ENCODE results near the gene CXorf58.

The CXorf58 gene

GRCh38 chrX:23901060-23901459 is 6.7 kb upstream of the CXorf58 start:
- no peak for DNase-seq

GRCh38 chrX:23901805-23902204 is 6.0 kb upstream of the CXorf58 start:
- no peak for DNase-seq

- DNase-seq = no peak
These were observed 5.4 kb upstream of the CXorf58 start for GRCh38 chrX:23902419-23902818.

GRCh38 chrX:23904096-23904495 is 3.7 kb upstream of the CXorf58 start:
- DNase-seq = no peak

GRCh38 chrX:23907111-23907497 is 702 bp upstream of the CXorf58 start:
- DNase-seq = no peak

GRCh38 chrX:23908219-23909004 is 606 bp downstream of the CXorf58 start:
- DNase-seq = no peak

- DNase-seq = no peak
These were observed 3.5 kb downstream of the CXorf58 start for GRCh38 chrX:23911126-23911835.

GRCh38 chrX:23919148-23919547 is 11.3 kb downstream of the CXorf58 start:
- DNase-seq = no peak

- no peak for DNase-seq
These were observed 12.0 kb downstream of the CXorf58 start for GRCh38 chrX:23919706-23920320.

- no peak for DNase-seq
These were observed 18.2 kb downstream of the CXorf58 start for GRCh38 chrX:23926015-23926414.

GRCh38 chrX:23930894-23931604 is 23.2 kb downstream of the CXorf58 start:
- no peak for DNase-seq

- DNase-seq = no peak
These were observed 24.2 kb downstream of the CXorf58 start for GRCh38 chrX:23932046-23932445.

GRCh38 chrX:23935106-23935505 is 27.3 kb downstream of the CXorf58 start:
- no peak for DNase-seq

- no peak for DNase-seq
These were observed 28.4 kb downstream of the CXorf58 start for GRCh38 chrX:23936180-23936579.

GRCh38 chrX:23937100-23937499 is 29.3 kb downstream of the CXorf58 start:
- DNase-seq = no peak

- DNase-seq = no peak
These were observed 30.9 kb downstream of the CXorf58 start for GRCh38 chrX:23938690-23939089.

- DNase-seq = no peak
These were observed 31.4 kb downstream of the CXorf58 start for GRCh38 chrX:23939203-23939602.

GRCh38 chrX:23944234-23944633 is 36.4 kb downstream of the CXorf58 start:
- DNase-seq = no peak

- DNase-seq = no peak
These were observed 37.4 kb downstream of the CXorf58 start for GRCh38 chrX:23945206-23945605.

GRCh38 chrX:23952391-23952790 is 44.6 kb downstream of the CXorf58 start:
- no peak for DNase-seq

- no peak for DNase-seq
These were observed 45.4 kb downstream of the CXorf58 start for GRCh38 chrX:23952984-23953907.

- no peak for DNase-seq
These were observed 46.1 kb downstream of the CXorf58 start for GRCh38 chrX:23953908-23954269.
